ENCODE results near the gene LDLRAD4. TPM values are rescaled to one million over a fixed set of nuclear protein-coding genes. Genes with fewer than 3 reads are reported as not detected.

Gene LDLRAD4
- total and polyA plus RNA-seq, 9 of the 15 experiments (the other 6 are each of a cell fraction or from before 2014, with no cell fraction given), result 0.01 TPM; not detected in 8

DNA sequence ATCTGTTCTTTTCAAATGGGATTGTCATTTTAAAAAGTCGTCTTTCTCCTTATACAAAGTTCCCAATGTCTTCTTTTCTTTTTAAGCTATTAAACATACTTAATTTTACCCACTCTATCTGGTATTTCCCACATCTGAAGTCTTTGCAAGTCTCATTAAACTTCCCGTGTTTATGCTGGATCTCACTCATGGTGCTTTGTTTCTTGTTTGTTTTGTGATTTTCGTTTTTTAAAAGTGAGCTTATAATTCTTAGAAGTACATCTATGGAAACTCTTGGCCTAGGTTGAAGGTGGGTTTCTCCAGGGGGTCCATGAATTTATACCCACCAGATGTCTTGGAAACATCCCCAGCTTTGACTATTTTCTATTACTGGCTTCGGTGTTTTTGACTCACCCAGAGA is 299.8 kb downstream of the LDLRAD4 start:
- no peak overlapping the region for H3K9ac ChIP-seq (ENCODE audit: insufficient read depth in 1 of 2, low read depth in 2 of 2, low read length in 2 of 2)
- CTCF ChIA-PET (ENCODE audit: low intra/inter-chr PET ratio), result no interaction called here
- H3K36me3 ChIP-seq (ENCODE audit: control insufficient read depth, insufficient read depth, low read length), result no peaks in the 10 kb centered on the region
- no peak overlapping the region for H2AFZ ChIP-seq (ENCODE audit: low read depth, low read length)
- H3K4me2 ChIP-seq (ENCODE audit: insufficient read depth, low read length), result no peak overlapping the region
- 0% methylated on average over 4 of the region's 4 CpGs for WGBS (ENCODE audit: insufficient coverage, low coverage, missing lambda C conversion rate)
- no peak overlapping the region for H3K27ac ChIP-seq (ENCODE audit: extremely low read depth, low read depth, low read length)
- FAIRE-seq, result no peak
- DNase-seq (ENCODE audit: extremely low read depth in 1 of 4, low spot score in 3 of 4), result no peak
- H3K4me3 ChIP-seq, result no peak overlapping the region
- no peaks in the 10 kb centered on the region for H3K9me3 ChIP-seq (replicated peaks; ENCODE audit: control insufficient read depth, insufficient read depth, low read depth, low read length)
- no peak for ATAC-seq
- TF ChIP-seq ZNF41 (CRISPR knock-in tag; conservative IDR thresholded peaks at IDR 0.05), result peak; percentile 93
- no peak for TF ChIP-seq ZBTB17 (CRISPR knock-in tag; IDR thresholded peaks at IDR 0.05)
- no peak for TF ChIP-seq BCLAF1 (IDR thresholded peaks at IDR 0.05; ENCODE audit: borderline replicate concordance in 1 of 2, control insufficient read depth in 1 of 2, low read depth in 2 of 2, low read length in 1 of 2)
- no peak for TF ChIP-seq JUNB (CRISPR knock-in tag; conservative IDR thresholded peaks at IDR 0.05)
- TF ChIP-seq ZNF23 (CRISPR knock-in tag; IDR thresholded peaks at IDR 0.05), result no peak
- no peak for TF ChIP-seq NCOA2 (IDR thresholded peaks at IDR 0.05; ENCODE audit: partially characterized antibody in 2 of 2)
- no peak for TF ChIP-seq NEUROD1 (IDR thresholded peaks at IDR 0.05; ENCODE audit: borderline replicate concordance, low read depth, low read length, partially characterized antibody)
- TF ChIP-seq NCOA1 (IDR thresholded peaks at IDR 0.05; ENCODE audit: low read depth), result no peak
- H4K20me1 ChIP-seq (replicated peaks; ENCODE audit: control insufficient read depth, insufficient read depth, low read length), result no peaks in the 10 kb centered on the region
- H3K4me1 ChIP-seq (replicated peaks in 1 of 2; ENCODE audit: control insufficient read depth in 2 of 2, insufficient read depth in 2 of 2, low read length in 2 of 2), result no peaks in the 10 kb centered on the region
- in situ Hi-C loops (cut with MboI) (no loop called here), intact Hi-C loops (cut with micrococcal nuclease) (no loop called here)
- H3K79me2 ChIP-seq (ENCODE audit: control insufficient read depth, insufficient read depth, low read length), result no peaks in the 10 kb centered on the region
- POLR2A ChIA-PET, result interaction anchor here (1.0 kb wide), 1 partner anchor 10 kb away, joined by 4 read pairs; no protein-coding TSS in a partner anchor
- H3K27me3 ChIP-seq (ENCODE audit: control insufficient read depth in 2 of 2, insufficient read depth in 2 of 2, low read length in 2 of 2), result peaks cover 0 to 12% of the 10 kb centered on the region in 2 experiments; a peak in 2 of 5 replicates
- H3K9me1 ChIP-seq (ENCODE audit: control insufficient read depth, insufficient read depth, low read length), result no peaks in the 10 kb centered on the region
- BruUV-seq (replicated peaks), result no TSS peak

All from K562 (cell line).